NCI-H2081 treated with DMSO at 0.1 percent for 48 hours (cell line): ENCODE results near the gene MAN1B1.

Experiments used
- DNase-seq: peaks from one replicate; lab custom pipeline; 2025; lab: John Stamatoyannopoulos, UW

The MAN1B1 gene

DNA sequence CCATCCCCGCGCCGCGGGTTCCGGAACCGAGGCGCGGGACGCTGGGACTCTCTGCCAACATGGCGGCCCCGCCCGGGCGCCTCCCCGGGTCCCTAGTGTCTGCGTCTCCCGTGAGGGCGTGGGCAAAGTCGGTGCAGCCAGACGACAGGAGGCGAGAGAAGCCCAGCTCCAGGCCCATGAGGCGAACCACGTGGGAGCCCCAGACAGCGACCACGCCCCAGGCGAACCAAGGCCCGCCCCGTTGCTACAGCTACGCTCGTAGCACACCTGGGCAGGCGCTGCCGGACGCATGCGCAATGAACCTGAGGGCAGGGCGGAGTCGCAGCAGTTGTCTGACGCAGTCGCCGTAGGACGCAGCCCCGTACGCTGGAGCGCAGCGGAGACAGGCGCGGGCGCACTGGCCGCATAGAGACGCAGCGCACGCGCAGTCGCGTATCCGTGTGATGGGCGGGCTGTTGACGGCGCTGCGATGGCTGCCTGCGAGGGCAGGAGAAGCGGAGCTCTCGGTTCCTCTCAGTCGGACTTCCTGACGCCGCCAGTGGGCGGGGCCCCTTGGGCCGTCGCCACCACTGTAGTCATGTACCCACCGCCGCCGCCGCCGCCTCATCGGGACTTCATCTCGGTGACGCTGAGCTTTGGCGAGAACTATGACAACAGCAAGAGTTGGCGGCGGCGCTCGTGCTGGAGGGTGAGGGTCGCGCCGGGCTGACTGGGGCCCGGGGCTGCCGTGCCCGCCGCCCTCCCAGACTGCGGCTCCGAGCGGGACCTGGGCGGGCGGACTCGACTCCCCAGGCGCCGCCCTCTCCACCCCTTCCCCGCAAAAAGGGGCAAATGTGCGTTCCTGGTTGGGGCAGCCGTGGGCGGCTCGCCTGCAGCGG is at the start of gene MAN1B1:
TSS of gene MAN1B1 (plus strand) at position 455 of the 878 bp plus-strand sequence. CDS start at position 470, 15 bp downstream.
- peak; percentile 94 for DNase-seq

GRCh38 chr9:137037035-137037434 is 49.8 kb upstream of the MAN1B1 start:
- DNase-seq: no peak

GRCh38 chr9:137037483-137037882 is 49.3 kb upstream of the MAN1B1 start:
- no peak for DNase-seq

- DNase-seq: no peak
Measured at GRCh38 chr9:137038916-137039315, 47.9 kb upstream of the MAN1B1 start.

GRCh38 chr9:137039611-137040366 is 47.0 kb upstream of the MAN1B1 start:
- DNase-seq: no peak

GRCh38 chr9:137040568-137040967 is 46.2 kb upstream of the MAN1B1 start:
- no peak for DNase-seq

- DNase-seq: no peak
Measured at GRCh38 chr9:137041124-137041523, 45.7 kb upstream of the MAN1B1 start.

GRCh38 chr9:137042751-137043727 is 43.7 kb upstream of the MAN1B1 start:
- DNase-seq: no peak

GRCh38 chr9:137044037-137044436 is 42.7 kb upstream of the MAN1B1 start:
- no peak for DNase-seq

- peak; percentile 37 for DNase-seq
Measured at GRCh38 chr9:137044502-137045177, 42.1 kb upstream of the MAN1B1 start.

- no peak for DNase-seq
Measured at GRCh38 chr9:137045294-137046087, 41.3 kb upstream of the MAN1B1 start.

DNA sequence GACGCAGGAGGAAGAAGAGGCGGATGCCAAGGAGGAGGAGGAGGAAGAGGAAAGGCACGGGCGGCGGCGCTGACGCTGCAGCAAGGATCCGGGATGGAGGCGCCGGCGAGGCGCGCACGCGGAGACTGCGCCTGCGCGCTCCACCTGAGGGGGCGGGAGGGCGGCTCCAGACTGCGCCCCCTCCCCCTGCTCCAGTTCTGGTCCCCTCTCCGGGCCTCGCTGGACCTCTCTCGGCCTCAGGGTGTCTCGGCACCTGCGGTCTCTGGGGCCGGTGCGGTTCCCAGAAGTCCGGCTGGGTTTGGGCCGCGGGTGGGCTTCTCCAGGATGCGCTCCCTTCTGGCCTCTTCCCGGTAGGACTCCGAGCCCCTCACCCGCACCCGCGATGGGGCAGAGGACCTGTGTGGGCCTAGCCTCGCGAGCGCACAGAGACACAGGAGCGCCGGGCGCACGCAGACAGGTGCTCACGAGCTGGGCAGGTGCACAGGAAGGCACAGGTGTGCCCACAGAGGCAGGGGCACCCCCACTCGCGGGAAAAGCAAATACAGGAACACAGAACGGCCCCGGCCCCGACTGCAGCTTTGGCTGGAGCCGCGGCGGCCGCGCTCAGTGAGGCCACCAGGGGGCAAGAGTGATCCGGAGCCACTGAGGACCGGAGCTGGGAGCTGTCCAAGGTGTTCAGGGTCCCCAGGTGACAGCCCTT is 40.5 kb upstream of the MAN1B1 start, which contains the start of gene NPDC1:
TSS of gene NPDC1 (minus strand) at position 90 of the 700 bp plus-strand sequence. CDS start 188 bp downstream, outside the sequence.
- DNase-seq: peak; percentile 54

- no peak for DNase-seq
Measured at GRCh38 chr9:137048655-137049543, 37.9 kb upstream of the MAN1B1 start.

- no peak for DNase-seq
Measured at GRCh38 chr9:137049544-137050449, 37.0 kb upstream of the MAN1B1 start.

DNA sequence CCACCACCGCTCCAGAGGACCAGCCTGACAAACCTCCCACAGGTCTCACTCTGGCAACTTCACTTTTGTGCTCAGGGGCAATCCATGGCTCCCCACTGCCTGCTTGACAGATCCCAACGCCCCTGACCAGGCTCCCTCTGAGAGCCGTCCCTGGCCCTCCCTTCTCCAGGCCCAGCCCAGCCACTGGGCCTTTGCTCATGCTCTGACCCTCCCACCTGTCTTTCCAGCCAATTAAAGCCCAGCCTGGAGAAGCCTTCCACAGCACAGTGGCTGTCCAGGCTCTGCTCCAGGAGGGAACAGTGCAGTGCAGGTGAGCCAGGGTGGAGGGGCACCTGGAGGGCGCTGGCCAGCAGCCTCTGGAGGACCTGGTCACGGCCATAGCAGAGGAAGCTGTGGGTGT is 36.2 kb upstream of the MAN1B1 start:
- no peak for DNase-seq

GRCh38 chr9:137051145-137051724 is 35.5 kb upstream of the MAN1B1 start:
- no peak for DNase-seq

DNA sequence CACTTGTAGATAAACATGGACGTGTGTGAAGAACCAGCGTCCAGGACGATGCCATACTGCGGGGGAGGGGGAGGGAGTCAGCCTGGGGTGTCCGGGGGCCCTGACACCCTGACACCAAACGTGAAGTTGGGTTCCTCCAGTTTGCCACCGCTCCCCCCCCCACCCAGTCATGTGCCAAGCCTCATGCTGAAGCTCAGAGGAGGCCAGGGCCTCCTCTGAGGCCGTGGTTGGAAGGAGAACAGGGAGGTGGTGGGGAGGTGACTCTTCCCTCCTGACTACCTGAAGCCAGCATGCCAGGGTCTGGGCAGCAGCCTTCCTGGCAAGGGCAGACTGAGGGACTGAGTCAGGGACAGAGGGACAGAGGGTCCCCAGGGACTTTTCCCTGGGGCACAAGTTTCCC is 34.5 kb upstream of the MAN1B1 start:
- no peak for DNase-seq
